ENCODE data around the gene PRRC2B. TPM values are rescaled to one million over a fixed set of nuclear protein-coding genes. Genes with fewer than 3 reads are reported as not detected.

Gene PRRC2B
- total and polyA plus RNA-seq, 2 of the 8 experiments (the other 6 are each of a cell fraction or from before 2014, with no cell fraction given), result 37.3 to 249 TPM

GRCh38 chr9:131403493-131403773, 9.5 kb downstream of the PRRC2B start:
- CTCF ChIA-PET (ENCODE audit: partially characterized antibody), result interaction anchor here (1.1 to 2.5 kb wide), 4 partner anchors 11 to 29 kb away, joined by 3 to 10 read pairs (median 6); no protein-coding TSS in a partner anchor
- H3K14ac ChIP-seq (ENCODE audit: insufficient read length), result no peak overlapping the region
- peaks cover 30 to 40% of the 10 kb centered on the region in 2 experiments for H4K20me1 ChIP-seq (replicated peaks in 1 of 2; ENCODE audit: control insufficient read depth in 1 of 2, insufficient read depth in 2 of 2, low read length in 2 of 2)
- FAIRE-seq (no peak), DNase-seq (ENCODE audit: low read depth in 1 of 2, low spot score in 2 of 2) (no peak)
- H3K23me2 ChIP-seq (ENCODE audit: low read depth, low read length), result no peaks in the 10 kb centered on the region
- H2BK12ac ChIP-seq (ENCODE audit: low read depth, low read length), result no peak overlapping the region
- H2BK15ac ChIP-seq (ENCODE audit: low read length), result no peak overlapping the region
- no peaks in the 10 kb centered on the region for H3K9me3 ChIP-seq (ENCODE audit: insufficient read depth in 2 of 2, low read depth in 1 of 2, low read length in 1 of 2)
- H3K18ac ChIP-seq (ENCODE audit: extremely low read depth, low read length), result no peak overlapping the region
- peak overlapping the region in 1 of 2 experiments; percentile 35; a peak in 1 of 4 replicates for H3K4me2 ChIP-seq (ENCODE audit: insufficient read depth in 1 of 2, low read depth in 2 of 2, low read length in 2 of 2)
- H4K91ac ChIP-seq (replicated peaks; ENCODE audit: insufficient read length, low read length), result no peak overlapping the region
- H3K56ac ChIP-seq (replicated peaks; ENCODE audit: insufficient read length, low read depth, low read length), result no peak overlapping the region
- H3K36me3 ChIP-seq (ENCODE audit: control insufficient read depth in 2 of 4, insufficient read depth in 4 of 4, low read length in 3 of 4), result no peaks in the 10 kb centered on the region
- no peak for TF ChIP-seq CHD2 (IDR thresholded peaks at IDR 0.05; ENCODE audit: low read length)
- TF ChIP-seq ASH2L (IDR thresholded peaks at IDR 0.05; ENCODE audit: low read length), result no peak
- no peak for TF ChIP-seq KDM4A (IDR thresholded peaks at IDR 0.05; ENCODE audit: low read depth, low read length, severe bottlenecking)
- TF ChIP-seq JUND (IDR thresholded peaks at IDR 0.05; ENCODE audit: low read length), result no peak
- no peak for TF ChIP-seq MAFK (IDR thresholded peaks at IDR 0.05; ENCODE audit: low read depth, low read length)
- no peak for TF ChIP-seq TEAD4 (IDR thresholded peaks at IDR 0.05; ENCODE audit: low read depth, low read length)
- TF ChIP-seq PHF8 (conservative IDR thresholded peaks at IDR 0.05; ENCODE audit: low read depth, low read length), result no peak
- TF ChIP-seq SP2 (IDR thresholded peaks at IDR 0.05; ENCODE audit: low read length), result no peak
- TF ChIP-seq KDM1A (IDR thresholded peaks at IDR 0.05; ENCODE audit: borderline replicate concordance, low read length), result no peak
- TF ChIP-seq BRCA1 (IDR thresholded peaks at IDR 0.05; ENCODE audit: low read depth, low read length), result no peak
- TF ChIP-seq POU5F1 (IDR thresholded peaks at IDR 0.05; ENCODE audit: low read depth, low read length), result no peak
- no peak for TF ChIP-seq EP300 (IDR thresholded peaks at IDR 0.05; ENCODE audit: borderline replicate concordance in 1 of 2, low read depth in 2 of 2, low read length in 2 of 2)
- H3K4me1 ChIP-seq (replicated peaks in 1 of 4; ENCODE audit: control insufficient read depth in 3 of 4, insufficient read depth in 4 of 4, low read length in 3 of 4), result peaks cover 33 to 55% (median 46%) of the 10 kb centered on the region in 4 experiments
- peak overlapping the region; percentile 50 for H4K5ac ChIP-seq (ENCODE audit: insufficient read length, low read depth, low read length)
- H3K4me3 ChIP-seq (ENCODE audit: extremely low read depth in 1 of 4, insufficient read depth in 2 of 4, low read depth in 3 of 4, low read length in 4 of 4), result 0 out of 8 replicates have a peak overlapping the region, but pooled peaks of 1 of the 4 experiments have one; percentile 15
- H3K79me2 ChIP-seq (ENCODE audit: control insufficient read depth in 1 of 2, insufficient read depth in 2 of 2, low read length in 2 of 2), result peaks cover 89 to 98% of the 10 kb centered on the region in 2 experiments
- no peak overlapping the region for H2BK5ac ChIP-seq (ENCODE audit: low read depth, low read length)
- H2AK5ac ChIP-seq (ENCODE audit: low read depth, low read length), result no peak overlapping the region
- WGBS, 2 experiments (ENCODE audit: extremely low coverage in 1 of 2, insufficient coverage in 1 of 2, insufficient read length in 1 of 2, insufficient replicate concordance in 2 of 2, low coverage in 1 of 2, low lambda C conversion rate in 2 of 2, missing lambda C conversion rate in 1 of 2), result 87% methylated on average over 6 of the region's 6 CpGs; no CpG with 5 or more reads in 1 of the 2 experiments
- H3K79me1 ChIP-seq (ENCODE audit: low read depth, low read length), result peaks cover 11% of the 10 kb centered on the region
- no peak overlapping the region for H2BK120ac ChIP-seq (replicated peaks; ENCODE audit: low read depth, low read length)
- H3K23ac ChIP-seq (ENCODE audit: insufficient read length), result no peak overlapping the region
- H3K27me3 ChIP-seq (replicated peaks in 1 of 4; ENCODE audit: control insufficient read depth in 3 of 4, extremely low read depth in 1 of 4, insufficient read depth in 3 of 4, low read length in 3 of 4), result no peaks in the 10 kb centered on the region
- POLR2A ChIA-PET (ENCODE audit: partially characterized antibody), result interaction anchor here (0.5 to 3.0 kb wide), 8 partner anchors 13 to 1454 kb away, joined by 3 to 11 read pairs (median 6); no protein-coding TSS in a partner anchor
- no peak overlapping the region for H4K8ac ChIP-seq (ENCODE audit: extremely low read depth, insufficient read depth, low read length)
- H3K9ac ChIP-seq (replicated peaks in 1 of 4; ENCODE audit: extremely low read depth in 1 of 4, low read depth in 3 of 4, low read length in 3 of 4), result no peak overlapping the region
- no peak overlapping the region for H3K27ac ChIP-seq (ENCODE audit: low read depth, low read length)
- no peak overlapping the region for H3K4ac ChIP-seq (replicated peaks; ENCODE audit: insufficient read length, low read depth, low read length)
- no peak overlapping the region for H2AFZ ChIP-seq (ENCODE audit: low read length)
- H2BK20ac ChIP-seq (ENCODE audit: low read length), result no peak overlapping the region

Measured in H1 (cell line).